ENCODE data around the gene PRRG4. TPM values are rescaled to one million over a fixed set of nuclear protein-coding genes. Genes with fewer than 3 reads are reported as not detected.

The PRRG4 gene
- total and polyA plus RNA-seq, 2 experiments from 2014 or later, result not detected

DNA sequence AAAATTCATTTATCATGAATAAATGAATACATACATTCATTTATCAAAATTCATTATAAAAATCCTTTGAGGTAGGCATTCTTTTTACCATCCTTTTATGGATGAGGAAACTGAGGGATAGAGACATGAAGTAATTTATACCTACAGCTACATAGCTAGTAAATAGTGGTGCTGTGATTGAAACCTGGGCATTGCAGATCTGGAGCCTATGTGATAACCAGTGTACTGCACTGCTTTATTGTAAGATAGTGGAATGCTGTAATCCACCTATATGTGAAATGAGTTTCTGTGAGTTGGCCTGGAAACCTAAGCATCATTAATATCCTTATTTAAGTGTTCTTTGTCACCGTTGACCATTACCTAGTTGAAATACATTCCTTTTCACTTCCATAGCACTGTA, 67.4 kb downstream of the PRRG4 start:
- 0 out of 2 replicates have a peak, but pooled peaks cover 7% of the 10 kb centered on the region for H4K20me1 ChIP-seq (ENCODE audit: insufficient read depth)
- H3K27ac ChIP-seq, result no peak overlapping the region
- H3K36me3 ChIP-seq (ENCODE audit: low read depth), result no peaks in the 10 kb centered on the region
- no peak overlapping the region for H2AFZ ChIP-seq
- 96 to 97% methylated on average over 1 of the region's 1 CpG for WGBS, 2 experiments (ENCODE audit: low coverage in 1 of 2, low lambda C conversion rate in 2 of 2, missing lambda C conversion rate in 2 of 2)
- in situ Hi-C loops (cut with MboI), result no loop called here
- H3K4me2 ChIP-seq (ENCODE audit: unreplicated experiment), result no peak overlapping the region
- H3K9me3 ChIP-seq (ENCODE audit: low read depth), result no peaks in the 10 kb centered on the region
- no peak overlapping the region for H3K9ac ChIP-seq
- peaks cover 83% of the 10 kb centered on the region for H3K79me2 ChIP-seq (ENCODE audit: insufficient read depth)
- H3K4me1 ChIP-seq (ENCODE audit: insufficient read depth), result peaks cover 11% of the 10 kb centered on the region
- H3K4me3 ChIP-seq, result no peak overlapping the region
- no peaks in the 10 kb centered on the region for H3K27me3 ChIP-seq (replicated peaks; ENCODE audit: insufficient read depth)
- H3K9me2 ChIP-seq (ENCODE audit: insufficient read depth), result no peaks in the 10 kb centered on the region
- no peak for TF ChIP-seq EZH2phosphoT487 (IDR thresholded peaks at IDR 0.05; ENCODE audit: insufficient read depth, low read depth)
- no peak for TF ChIP-seq EZH2 (IDR thresholded peaks at IDR 0.05; ENCODE audit: insufficient read depth, poor library complexity, severe bottlenecking)
- peaks cover 14% of the 10 kb centered on the region for H3F3A ChIP-seq (ENCODE audit: insufficient read depth)
- no peak for DNase-seq

DNA sequence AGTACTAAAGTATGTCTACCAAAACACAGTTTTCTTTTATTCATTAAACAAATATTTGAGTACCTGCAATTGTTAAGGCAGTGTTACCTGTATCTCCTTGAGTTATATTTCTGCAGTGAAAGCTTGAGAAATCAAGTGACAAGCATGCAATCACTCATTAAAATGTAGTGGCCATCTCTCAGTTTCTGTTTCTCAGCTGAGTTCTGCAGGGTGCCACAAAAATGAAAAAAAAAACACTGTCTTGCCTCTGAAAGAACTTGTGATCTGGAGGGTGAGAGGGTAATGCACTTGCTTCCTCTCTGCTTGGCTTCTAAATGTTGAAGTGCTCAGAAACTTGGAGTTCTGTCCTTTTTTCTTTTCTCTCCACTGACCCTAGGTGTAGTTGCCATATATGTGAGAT, 69.7 kb downstream of the PRRG4 start:
- H3K9me3 ChIP-seq (ENCODE audit: low read depth), result no peaks in the 10 kb centered on the region
- peaks cover 9% of the 10 kb centered on the region for H3F3A ChIP-seq (ENCODE audit: insufficient read depth)
- in situ Hi-C loops (cut with MboI), result no loop called here
- H3K4me3 ChIP-seq, result no peak overlapping the region
- peaks cover 11% of the 10 kb centered on the region for H3K4me1 ChIP-seq (ENCODE audit: insufficient read depth)
- no peak for DNase-seq
- H3K36me3 ChIP-seq (ENCODE audit: low read depth), result no peaks in the 10 kb centered on the region
- no peak overlapping the region for H3K27ac ChIP-seq
- 0 out of 2 replicates have a peak, but pooled peaks cover 9% of the 10 kb centered on the region for H4K20me1 ChIP-seq (ENCODE audit: insufficient read depth)
- H2AFZ ChIP-seq, result no peak overlapping the region
- no peak overlapping the region for H3K4me2 ChIP-seq (ENCODE audit: unreplicated experiment)
- no peak overlapping the region for H3K9ac ChIP-seq
- H3K27me3 ChIP-seq (replicated peaks; ENCODE audit: insufficient read depth), result no peaks in the 10 kb centered on the region
- H3K9me2 ChIP-seq (ENCODE audit: insufficient read depth), result no peaks in the 10 kb centered on the region
- H3K79me2 ChIP-seq (ENCODE audit: insufficient read depth), result peaks cover 100% of the 10 kb centered on the region
- no peak for TF ChIP-seq EZH2phosphoT487 (IDR thresholded peaks at IDR 0.05; ENCODE audit: insufficient read depth, low read depth)
- no peak for TF ChIP-seq EZH2 (IDR thresholded peaks at IDR 0.05; ENCODE audit: insufficient read depth, poor library complexity, severe bottlenecking)

DNA sequence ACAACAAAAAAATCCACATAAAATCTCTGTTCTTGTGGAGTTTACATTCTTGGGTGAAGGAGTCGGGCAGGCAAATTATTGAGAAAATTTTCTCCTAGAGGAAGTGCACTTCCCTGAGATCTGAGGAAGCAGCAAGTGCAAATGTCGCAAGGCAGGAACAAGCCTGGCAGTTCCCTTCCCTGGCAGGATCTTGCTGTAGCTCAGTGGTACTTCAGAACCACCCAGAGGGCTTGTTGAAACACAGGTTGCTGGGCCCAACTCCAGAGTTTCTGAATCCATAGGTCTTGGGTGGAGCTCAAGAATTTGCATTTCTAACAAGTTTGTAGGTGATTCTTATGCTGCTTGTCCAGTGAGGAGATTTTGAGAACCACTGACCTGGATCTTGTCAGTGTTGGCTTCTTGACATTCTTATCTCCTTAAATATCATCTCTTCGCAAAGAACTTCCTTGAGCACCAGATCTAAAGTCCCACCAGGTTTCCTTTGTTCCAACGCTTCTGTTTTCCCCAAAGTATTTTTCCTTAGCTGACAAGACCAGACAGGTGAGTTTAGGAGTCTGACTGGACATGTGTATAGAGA, 72.5 kb downstream of the PRRG4 start:
- no peak overlapping the region for H3K4me2 ChIP-seq (ENCODE audit: unreplicated experiment)
- H3K9ac ChIP-seq, result no peak overlapping the region
- WGBS, 2 experiments (ENCODE audit: low coverage in 1 of 2, low lambda C conversion rate in 2 of 2, missing lambda C conversion rate in 2 of 2), result 98% methylated on average over 4 of the region's 4 CpGs
- H3F3A ChIP-seq (ENCODE audit: insufficient read depth), result no peaks in the 10 kb centered on the region
- TF ChIP-seq EZH2phosphoT487 (IDR thresholded peaks at IDR 0.05; ENCODE audit: insufficient read depth, low read depth), result no peak
- 0 out of 2 replicates have a peak, but pooled peaks cover 9% of the 10 kb centered on the region for H4K20me1 ChIP-seq (ENCODE audit: insufficient read depth)
- no peaks in the 10 kb centered on the region for H3K9me2 ChIP-seq (ENCODE audit: insufficient read depth)
- H3K4me3 ChIP-seq, result no peak overlapping the region
- no peaks in the 10 kb centered on the region for H3K27me3 ChIP-seq (replicated peaks; ENCODE audit: insufficient read depth)
- in situ Hi-C loops (cut with MboI), result no loop called here
- H2AFZ ChIP-seq, result no peak overlapping the region
- peaks cover 100% of the 10 kb centered on the region for H3K79me2 ChIP-seq (ENCODE audit: insufficient read depth)
- H3K9me3 ChIP-seq (ENCODE audit: low read depth), result no peaks in the 10 kb centered on the region
- DNase-seq, result no peak
- H3K27ac ChIP-seq, result no peak overlapping the region
- no peaks in the 10 kb centered on the region for H3K36me3 ChIP-seq (ENCODE audit: low read depth)
- H3K4me1 ChIP-seq (ENCODE audit: insufficient read depth), result no peaks in the 10 kb centered on the region

DNA sequence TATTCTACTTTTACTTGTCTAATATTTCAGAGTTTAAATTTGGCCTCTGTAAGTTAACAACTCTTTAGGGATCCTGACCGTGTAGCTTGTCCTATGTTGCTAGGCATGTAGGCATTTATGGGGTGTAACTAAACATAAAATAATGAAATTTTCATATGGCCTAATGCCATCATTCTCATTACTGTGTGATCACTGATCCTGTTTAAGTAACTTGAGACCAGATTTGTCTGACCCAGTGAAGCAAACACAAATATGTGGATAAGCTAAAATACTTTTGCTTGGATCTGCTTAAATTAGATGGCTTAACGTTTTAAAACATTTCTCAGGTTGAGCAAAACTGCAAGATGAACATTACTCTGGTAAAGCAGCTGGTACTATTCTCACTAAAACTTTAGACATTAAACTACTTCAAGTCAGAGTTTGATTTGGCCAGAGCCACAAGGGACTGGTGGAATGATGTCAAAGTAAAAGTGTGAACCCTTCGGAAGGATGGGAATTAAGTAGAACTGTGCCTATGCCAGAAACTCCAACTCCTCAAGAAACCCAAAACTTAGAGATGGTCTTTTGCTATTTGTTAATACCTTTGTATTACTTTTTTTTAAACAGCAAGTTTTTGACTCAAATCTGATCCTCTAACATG, 75.4 kb downstream of the PRRG4 start:
- no peak overlapping the region for H3K27ac ChIP-seq
- no peaks in the 10 kb centered on the region for H3F3A ChIP-seq (ENCODE audit: insufficient read depth)
- WGBS, 2 experiments (ENCODE audit: low coverage in 1 of 2, low lambda C conversion rate in 2 of 2, missing lambda C conversion rate in 2 of 2), result 31 to 52% methylated on average over 3 of the region's 3 CpGs
- H3K9ac ChIP-seq, result no peak overlapping the region
- no peak overlapping the region for H2AFZ ChIP-seq
- H3K4me3 ChIP-seq, result no peak overlapping the region
- DNase-seq, result peak; percentile 5
- no peak overlapping the region for H3K4me2 ChIP-seq (ENCODE audit: unreplicated experiment)
- no peaks in the 10 kb centered on the region for H3K9me3 ChIP-seq (ENCODE audit: low read depth)
- H3K9me2 ChIP-seq (ENCODE audit: insufficient read depth), result no peaks in the 10 kb centered on the region
- in situ Hi-C loops (cut with MboI), result no loop called here
- peaks cover 100% of the 10 kb centered on the region for H3K79me2 ChIP-seq (ENCODE audit: insufficient read depth)
- H4K20me1 ChIP-seq (ENCODE audit: insufficient read depth), result 0 out of 2 replicates have a peak, but pooled peaks cover 9% of the 10 kb centered on the region
- no peak for TF ChIP-seq EZH2phosphoT487 (IDR thresholded peaks at IDR 0.05; ENCODE audit: insufficient read depth, low read depth)
- TF ChIP-seq EZH2 (IDR thresholded peaks at IDR 0.05; ENCODE audit: insufficient read depth, poor library complexity, severe bottlenecking), result no peak
- H3K27me3 ChIP-seq (replicated peaks; ENCODE audit: insufficient read depth), result no peaks in the 10 kb centered on the region
- H3K36me3 ChIP-seq (ENCODE audit: low read depth), result no peaks in the 10 kb centered on the region
- H3K4me1 ChIP-seq (ENCODE audit: insufficient read depth), result no peaks in the 10 kb centered on the region

Other genes with a start within 250 kb of the PRRG4 start
- gene EIF3M, start 246.1 kb upstream of the PRRG4 start, total RNA-seq (2014; rRNA removed; shearing (Covaris generic)), result 527 and 543 TPM in 2 replicates
- gene EIF3M, start 246.1 kb upstream of the PRRG4 start, polyA plus RNA-seq (2016; fragmentation: Nextera tagmentation; extraction: Ambion mirVana), result 289 and 297 TPM in 2 replicates
- gene CCDC73, start 35.3 kb upstream of the PRRG4 start, total RNA-seq (2014; rRNA removed; shearing (Covaris generic)), result not detected in 2 replicates
- gene CCDC73, start 35.3 kb upstream of the PRRG4 start, polyA plus RNA-seq (2016; fragmentation: Nextera tagmentation; extraction: Ambion mirVana), result not detected in 2 replicates
- 16.5 and 16.7 TPM in 2 replicates for gene QSER1, start 62.9 kb downstream of the PRRG4 start, total RNA-seq (2014; rRNA removed; shearing (Covaris generic))
- 3.6 and 4.9 TPM in 2 replicates for gene QSER1, start 62.9 kb downstream of the PRRG4 start, polyA plus RNA-seq (2016; fragmentation: Nextera tagmentation; extraction: Ambion mirVana)
- 4.8 and 5.3 TPM in 2 replicates for gene DEPDC7, start 186.0 kb downstream of the PRRG4 start, total RNA-seq (2014; rRNA removed; shearing (Covaris generic))
- gene DEPDC7, start 186.0 kb downstream of the PRRG4 start, polyA plus RNA-seq (2016; fragmentation: Nextera tagmentation; extraction: Ambion mirVana), result 9.7 and 9.9 TPM in 2 replicates
- 39.8 and 42.6 TPM in 2 replicates for gene TCP11L1, start 209.6 kb downstream of the PRRG4 start, total RNA-seq (2014; rRNA removed; shearing (Covaris generic))
- 23.4 and 25.4 TPM in 2 replicates for gene TCP11L1, start 209.6 kb downstream of the PRRG4 start, polyA plus RNA-seq (2016; fragmentation: Nextera tagmentation; extraction: Ambion mirVana)

All from GM23248 (cell line).